Muscle layer of duodenum (tissue), 2 donors: ENCODE results near the gene CHN1.

Source experiments
- H3K27ac ChIP-seq: one replicate; pipeline ENCODE4 v1.7.0; 2013; ENCODE audit warnings: mild to moderate bottlenecking, low read length
- H3K27me3 ChIP-seq: one replicate; pipeline ENCODE4 v1.7.0; 2013; ENCODE audit warnings: low read depth, mild to moderate bottlenecking, control low read depth, low read length
- H3K36me3 ChIP-seq, 2 donors: one replicate each; pipeline ENCODE4 v1.7.0; 2013; ENCODE audit warnings: low read length in 2 of 2, control low read depth in 1 of 2, mild to moderate bottlenecking in 1 of 2; ENCODE audit not compliant: insufficient read depth in 2 of 2, control insufficient read depth in 1 of 2
- H3K4me1 ChIP-seq, 2 donors: one replicate each; pipeline ENCODE4 v1.7.0; 2013; ENCODE audit warnings: low read length in 2 of 2, mild to moderate bottlenecking in 2 of 2, control low read depth in 1 of 2, moderate library complexity in 1 of 2; ENCODE audit not compliant: insufficient read depth in 2 of 2, control insufficient read depth in 1 of 2
- H3K4me3 ChIP-seq, 2 donors: one replicate each; pipeline ENCODE4 v1.7.0; 2013; ENCODE audit warnings: low read length in 2 of 2, low read depth in 1 of 2, mild to moderate bottlenecking in 1 of 2
- H3K9me3 ChIP-seq, 2 donors: one replicate each; pipeline ENCODE4 v1.7.0; 2013; ENCODE audit warnings: low read length in 2 of 2, control low read depth in 1 of 2, mild to moderate bottlenecking in 1 of 2; ENCODE audit not compliant: control insufficient read depth in 1 of 2
- donor health status: healthy.

Gene CHN1

DNA sequence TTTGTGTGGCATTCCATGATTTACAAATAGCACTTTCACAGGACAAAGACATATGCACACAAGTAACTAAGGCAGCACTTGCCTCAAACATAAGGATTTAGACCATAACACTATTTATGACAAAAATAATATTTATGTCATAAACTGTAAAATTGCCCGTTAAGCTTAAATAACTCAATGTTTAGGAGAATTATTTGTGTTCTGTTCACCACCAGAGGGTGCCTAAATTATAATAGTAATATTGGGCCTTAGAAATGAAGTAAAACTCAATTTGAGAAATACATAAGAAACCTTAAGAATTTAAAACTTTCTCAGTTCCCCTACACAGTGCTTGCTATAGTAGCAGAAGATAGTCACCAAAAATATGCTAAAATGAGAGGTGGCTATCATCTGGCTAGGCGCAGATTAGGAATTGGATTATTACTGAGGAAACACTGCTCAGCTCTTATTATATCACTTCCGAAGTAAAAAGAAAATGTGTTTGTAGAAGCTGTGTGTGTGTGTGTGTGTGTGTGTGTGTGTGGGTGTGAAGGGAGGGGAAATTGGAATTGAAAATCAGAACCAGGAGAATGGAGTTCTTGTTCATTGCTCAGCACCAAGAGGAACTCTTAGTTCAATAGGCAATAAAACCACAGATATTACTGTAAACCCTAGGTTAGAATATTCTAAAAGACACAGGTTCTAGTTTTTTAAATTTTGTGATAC lies 4.9 kb upstream of the CHN1 start:
- Histone ChIP-seq H3K27ac (no peak overlapping the region), H3K36me3 (no peaks in the 10 kb centered on the region)

GRCh38 chr2:175008801-175009495 lies 3.8 kb upstream of the CHN1 start:
- H3K9me3 ChIP-seq, result no peaks in the 10 kb centered on the region
- no peak overlapping the region for H3K27ac ChIP-seq
- no peak overlapping the region for H3K4me3 ChIP-seq
- peaks cover 5 to 22% of the 10 kb centered on the region in 2 donors for H3K4me1 ChIP-seq
- no peaks in the 10 kb centered on the region for H3K27me3 ChIP-seq
- H3K36me3 ChIP-seq, result no peaks in the 10 kb centered on the region

More for the DNA sequence above, 4.9 kb upstream of the CHN1 start:
- H3K4me3 ChIP-seq, result no peak overlapping the region
- no peaks in the 10 kb centered on the region for H3K27me3 ChIP-seq
- H3K4me1 ChIP-seq, result peaks cover 5 to 19% of the 10 kb centered on the region in 2 donors
- H3K9me3 ChIP-seq, result no peaks in the 10 kb centered on the region

- no peaks in the 10 kb centered on the region for H3K9me3 ChIP-seq
- no peak overlapping the region for H3K4me3 ChIP-seq
- H3K4me1 ChIP-seq, result peaks cover 5 to 22% of the 10 kb centered on the region in 2 donors
- H3K36me3 ChIP-seq, result no peaks in the 10 kb centered on the region
- no peak overlapping the region for H3K27ac ChIP-seq
- H3K27me3 ChIP-seq, result no peaks in the 10 kb centered on the region
These were observed 2.8 kb upstream of the CHN1 start for GRCh38 chr2:175008009-175008408.

GRCh38 chr2:175007510-175007909 lies 2.3 kb upstream of the CHN1 start:
- H3K27me3 ChIP-seq, result no peaks in the 10 kb centered on the region
- H3K36me3 ChIP-seq, result no peaks in the 10 kb centered on the region
- H3K27ac ChIP-seq, result no peak overlapping the region
- H3K4me3 ChIP-seq, result no peak overlapping the region
- no peaks in the 10 kb centered on the region for H3K9me3 ChIP-seq
- peaks cover 5 to 22% of the 10 kb centered on the region in 2 donors for H3K4me1 ChIP-seq

- Histone ChIP-seq H3K9me3 (no peaks in the 10 kb centered on the region), H3K27me3 (no peaks in the 10 kb centered on the region), H3K4me1 (peaks cover 5 to 22% of the 10 kb centered on the region in 2 donors), H3K4me3 (no peak overlapping the region), H3K36me3 (no peaks in the 10 kb centered on the region), H3K27ac (no peak overlapping the region)
These were observed 1.1 kb upstream of the CHN1 start for GRCh38 chr2:175006281-175006680.

DNA sequence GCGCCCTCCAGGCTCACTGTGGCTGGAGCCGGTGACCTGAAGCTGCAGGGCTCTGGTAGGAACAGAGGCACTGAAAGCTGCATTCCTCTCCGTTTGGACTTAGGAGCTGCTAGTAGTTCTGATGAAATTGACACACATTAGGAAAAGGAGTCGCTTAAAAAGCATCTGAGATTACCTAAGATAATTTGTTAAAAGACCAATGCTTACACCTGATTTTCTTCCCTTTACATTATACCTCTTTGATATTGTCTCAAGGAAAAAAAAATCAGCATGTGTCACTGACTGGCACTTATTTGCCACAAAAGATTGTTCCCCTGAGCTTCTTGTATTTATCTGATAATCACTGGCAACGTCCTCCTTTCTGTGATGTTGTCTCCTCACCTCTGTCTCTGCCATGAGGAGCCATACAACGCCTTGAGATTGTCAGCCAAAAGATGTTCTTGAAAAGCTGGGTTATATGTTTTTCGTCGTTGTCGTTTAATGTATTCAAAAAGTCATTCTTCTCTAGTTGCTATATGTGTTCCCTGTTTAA lies 618 bp upstream of the CHN1 start:
- Histone ChIP-seq H3K4me3 (peak overlapping the region; percentile 60 to 94), H3K4me1 (peaks cover 5 to 22% of the 10 kb centered on the region in 2 donors), H3K36me3 (no peaks in the 10 kb centered on the region), H3K9me3 (no peaks in the 10 kb centered on the region), H3K27ac (no peak overlapping the region), H3K27me3 (no peaks in the 10 kb centered on the region)

- Histone ChIP-seq H3K4me1 (peaks cover 5 to 17% of the 10 kb centered on the region in 2 donors), H3K27ac (no peak overlapping the region), H3K36me3 (no peaks in the 10 kb centered on the region), H3K4me3 (peak overlapping the region; percentile 60 to 94), H3K9me3 (no peaks in the 10 kb centered on the region), H3K27me3 (no peaks in the 10 kb centered on the region)
These were observed 526 bp downstream of the CHN1 start for GRCh38 chr2:175004730-175004979.

- H3K27me3 ChIP-seq, result no peaks in the 10 kb centered on the region
- peak overlapping the region; percentile 6 for H3K27ac ChIP-seq
These were observed 1.1 kb downstream of the CHN1 start for GRCh38 chr2:175003875-175004729.

DNA sequence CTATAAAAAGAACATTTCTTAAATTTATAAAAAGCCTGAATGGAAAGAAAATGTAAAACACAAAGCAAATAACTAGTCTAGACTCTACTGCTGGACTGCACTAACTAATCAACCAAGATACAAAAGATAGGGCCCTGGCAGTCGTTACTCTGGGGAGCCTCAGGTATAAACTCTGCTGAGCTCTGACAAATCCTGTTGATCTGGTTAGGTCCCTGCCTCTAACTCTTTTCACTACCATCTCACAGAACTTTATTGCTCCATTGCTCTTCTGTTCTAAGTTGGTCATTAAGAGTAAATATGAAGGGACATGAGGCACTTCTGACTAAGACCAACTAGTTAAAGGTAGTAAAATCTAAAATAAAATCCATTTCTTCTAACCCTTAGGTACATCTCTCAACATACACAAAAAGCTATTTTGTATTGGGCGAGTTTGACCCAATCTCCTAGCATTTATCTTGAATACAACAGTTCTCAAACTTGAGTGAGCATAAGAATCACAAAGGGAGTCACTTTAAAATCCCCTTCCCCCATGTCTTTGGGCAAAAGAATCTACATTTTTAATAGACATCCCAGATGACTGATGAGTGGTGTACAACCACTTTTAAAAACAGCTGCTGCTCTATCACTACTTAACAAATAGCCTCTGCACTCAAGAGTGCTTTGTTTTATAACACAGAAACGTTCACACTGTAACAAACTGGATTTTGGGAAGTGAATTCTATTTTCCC lies 2.5 kb downstream of the CHN1 start:
- Histone ChIP-seq H3K36me3 (no peaks in the 10 kb centered on the region), H3K27me3 (no peaks in the 10 kb centered on the region), H3K27ac (no peak overlapping the region), H3K4me3 (no peak overlapping the region), H3K9me3 (no peaks in the 10 kb centered on the region), H3K4me1 (peaks cover 3 to 4% of the 10 kb centered on the region in 2 donors)

More at GRCh38 chr2:175003875-175004729, 1.1 kb downstream of the CHN1 start:
- peak overlapping the region; percentile 58 to 94 for H3K4me3 ChIP-seq
- no peaks in the 10 kb centered on the region for H3K9me3 ChIP-seq
- H3K36me3 ChIP-seq, result no peaks in the 10 kb centered on the region
- H3K4me1 ChIP-seq, result peaks cover 5 to 15% of the 10 kb centered on the region in 2 donors

DNA sequence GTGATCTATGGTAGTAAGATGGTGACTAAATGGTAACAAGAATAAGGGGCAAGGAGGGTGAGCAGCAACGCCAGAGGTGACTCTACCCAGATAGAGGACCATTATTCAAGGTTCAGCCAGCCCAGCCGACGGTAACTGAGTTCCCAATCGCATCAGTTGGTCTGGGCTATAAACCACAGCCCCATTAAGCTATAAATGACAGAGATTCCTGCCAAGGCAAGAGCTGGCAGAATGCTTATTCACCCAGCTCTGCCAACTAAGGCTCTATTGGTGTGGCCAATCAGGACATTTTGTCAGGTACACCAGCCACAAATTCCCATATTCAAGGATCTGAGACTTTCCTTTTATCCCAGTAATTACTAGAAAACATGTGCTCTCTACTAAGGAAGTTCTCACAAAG lies 3.6 kb downstream of the CHN1 start:
- H3K4me1 ChIP-seq, result peaks cover 0 to 7% of the 10 kb centered on the region in 2 donors
- H3K27ac ChIP-seq, result no peak overlapping the region
- H3K36me3 ChIP-seq, result no peaks in the 10 kb centered on the region
- no peaks in the 10 kb centered on the region for H3K9me3 ChIP-seq
- H3K27me3 ChIP-seq, result no peaks in the 10 kb centered on the region
- no peak overlapping the region for H3K4me3 ChIP-seq
